ENCODE measurements around the gene PDE4B.
"Not testable (repeated sequence)": the region's sequence is repeated elsewhere in the genome, so short reads cannot be mapped to it uniquely, and the experiment has no call there.

The PDE4B gene

DNA sequence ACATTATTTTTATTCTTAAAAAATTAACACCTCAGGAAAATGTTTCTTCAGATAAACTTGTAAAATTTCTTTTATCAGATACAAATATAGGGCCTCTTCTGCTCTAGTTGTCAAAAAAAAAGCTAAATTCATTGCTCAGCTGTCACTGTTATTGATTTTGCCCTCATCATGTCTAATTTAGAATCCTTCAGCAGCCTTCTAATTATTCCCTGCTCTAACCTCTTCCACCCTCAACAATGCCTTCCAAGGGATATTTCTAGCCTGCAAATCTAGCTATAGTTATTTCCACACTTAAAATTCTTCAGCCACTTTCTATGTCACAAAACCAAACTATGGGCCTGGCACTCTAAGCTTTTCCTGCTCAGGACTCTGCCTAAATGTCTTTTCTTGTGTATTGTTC is 25.2 kb downstream of the PDE4B start:
- DNase-seq = no peak

DNA sequence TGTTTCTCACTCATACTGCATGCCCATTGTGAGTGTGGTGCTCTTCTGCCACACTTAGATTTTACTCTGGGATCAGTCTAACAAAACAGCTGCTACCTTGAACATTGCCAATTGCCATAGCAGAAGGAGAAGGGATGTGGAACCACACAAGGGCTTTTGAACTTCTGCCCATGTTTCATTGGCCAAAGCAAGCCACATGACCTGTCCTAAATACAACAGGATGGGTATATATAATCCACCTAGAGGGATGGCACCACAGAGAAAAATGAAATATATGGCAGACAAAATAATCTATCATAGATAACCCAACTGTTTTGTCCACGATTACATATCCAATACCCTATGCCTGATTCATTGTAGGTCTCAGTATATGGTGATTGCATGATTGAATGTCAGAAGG is 26.3 kb downstream of the PDE4B start:
- no peak for DNase-seq

DNA sequence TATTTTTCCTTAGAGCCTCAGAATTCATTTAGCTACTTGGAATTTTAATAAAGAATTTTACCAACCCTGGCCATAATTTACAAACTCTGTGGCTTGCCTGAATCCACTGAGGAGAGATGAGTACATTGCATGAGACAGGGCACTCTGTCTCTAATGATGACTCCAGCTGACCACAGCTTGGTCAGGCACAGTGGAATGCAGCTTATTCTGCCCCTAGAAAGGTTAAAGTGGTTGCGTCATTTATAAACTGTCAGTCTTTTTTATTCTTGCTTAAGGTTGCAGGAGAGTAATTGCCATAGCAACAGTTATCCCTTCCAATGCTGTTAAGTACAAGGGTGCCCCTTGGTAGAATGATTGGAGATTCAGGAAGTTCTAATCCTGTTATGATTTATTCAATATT is 28.3 kb downstream of the PDE4B start:
- DNase-seq = no peak

DNA sequence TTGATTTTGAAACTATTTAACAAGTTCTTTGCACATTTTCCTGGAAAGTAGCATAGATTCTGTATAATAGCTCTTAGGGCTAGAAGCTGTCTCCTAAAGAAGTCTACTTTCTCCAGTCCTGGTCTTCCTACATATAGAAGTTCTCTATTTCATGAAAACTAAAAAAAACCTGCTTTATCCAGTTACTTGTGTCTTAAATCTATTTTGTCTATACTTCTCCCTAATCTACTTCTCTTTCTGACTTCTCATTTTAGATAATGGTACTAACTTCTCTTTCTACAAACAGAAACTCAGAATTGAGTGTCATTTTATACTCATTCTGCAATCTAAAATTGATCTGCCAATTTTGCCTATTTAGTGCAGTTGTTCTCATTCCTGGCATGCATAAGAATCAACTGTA is 28.7 kb downstream of the PDE4B start:
- DNase-seq = no peak

DNA sequence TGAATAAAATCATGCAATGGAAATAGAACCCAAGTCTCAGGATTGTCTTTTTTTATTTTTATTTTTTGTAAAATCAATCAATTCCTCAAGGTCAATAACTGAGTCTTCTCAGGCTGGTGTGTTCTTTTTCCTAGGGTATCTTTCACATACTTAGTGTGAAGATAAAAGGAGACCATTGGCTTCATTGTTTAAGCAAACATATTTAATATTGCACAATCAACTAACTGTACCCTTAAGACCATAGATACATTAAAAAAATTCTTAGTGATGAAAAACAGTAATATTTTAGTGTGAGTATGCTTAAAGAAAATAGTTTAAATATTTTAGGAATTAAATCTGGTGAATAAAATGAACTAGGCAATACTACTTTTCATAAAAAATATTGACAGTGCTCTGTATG is 31.4 kb downstream of the PDE4B start:
- DNase-seq = no peak

DNA sequence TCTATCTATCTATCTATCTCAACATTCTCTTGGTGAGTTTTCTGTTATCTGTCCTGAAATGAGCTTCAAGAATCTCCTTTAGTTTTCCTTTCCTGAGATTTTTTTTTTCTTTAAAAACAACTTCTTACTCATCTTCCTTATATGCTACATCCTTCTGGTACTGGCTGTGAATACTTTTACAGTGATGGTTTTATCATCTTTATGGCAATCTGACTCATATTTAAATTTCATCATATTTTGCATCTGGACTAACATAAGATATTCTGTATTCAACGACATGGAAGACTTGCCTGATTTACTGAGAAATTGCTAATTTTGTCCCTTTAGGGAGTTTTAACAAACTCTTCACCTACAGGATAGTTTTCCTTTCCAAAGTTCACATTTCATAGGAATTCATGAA is 33.0 kb downstream of the PDE4B start:
- no peak for DNase-seq

DNA sequence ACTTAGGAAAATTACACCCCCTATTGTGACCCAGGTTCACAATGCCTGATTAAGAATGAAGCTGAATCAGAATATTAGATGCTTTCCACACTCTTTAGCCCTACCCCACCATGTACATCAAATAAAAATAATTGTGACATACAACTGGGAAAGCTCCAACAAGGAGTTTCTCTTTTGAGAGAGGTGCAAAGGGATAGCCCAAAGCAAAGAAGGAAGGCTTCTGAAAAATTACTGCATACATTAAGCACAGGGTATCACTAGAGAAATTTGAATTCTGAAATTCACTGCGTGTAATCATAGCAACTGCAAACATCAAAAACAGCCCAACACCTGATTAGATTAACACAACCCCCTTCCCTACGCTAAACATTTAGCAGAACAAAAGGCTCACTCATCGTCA is 34.1 kb downstream of the PDE4B start:
- DNase-seq = no peak

DNA sequence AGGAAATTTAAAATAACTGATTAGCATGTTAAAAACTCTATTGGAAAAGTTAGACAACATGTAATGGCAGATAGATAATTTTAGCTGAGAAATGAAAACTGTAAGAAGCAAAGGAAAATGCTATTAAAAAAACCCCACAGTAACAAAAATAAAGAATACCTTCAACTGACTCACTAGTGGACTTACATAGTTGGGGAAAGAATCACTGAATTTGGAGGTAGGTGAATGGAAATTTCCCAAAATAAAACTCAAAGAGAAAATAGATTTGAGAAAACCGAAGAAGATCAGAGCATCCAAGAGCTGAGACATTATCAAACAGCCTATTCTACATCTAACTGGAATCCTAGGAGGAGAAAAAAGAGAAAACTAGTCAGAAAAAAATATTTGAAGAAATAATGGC is 34.7 kb downstream of the PDE4B start:
- no peak for DNase-seq

DNA sequence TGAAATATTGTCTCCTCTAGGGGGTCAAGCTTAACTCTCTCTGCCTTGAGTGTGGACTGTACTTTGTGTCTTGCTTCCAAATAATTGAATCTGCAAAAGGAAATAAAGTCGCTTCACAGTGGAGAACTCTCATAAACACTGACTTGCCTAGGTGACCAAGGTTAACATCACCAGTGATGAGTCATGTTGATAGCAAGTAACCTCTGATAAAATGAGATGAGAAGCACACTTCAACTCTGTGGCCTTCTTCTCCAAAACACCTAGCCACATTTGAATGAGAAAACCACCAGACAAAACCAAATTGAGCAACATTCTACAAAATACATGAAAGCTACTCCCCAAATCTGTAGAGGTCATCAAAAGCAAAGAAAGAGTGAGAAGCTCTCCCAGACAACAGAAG is 37.6 kb downstream of the PDE4B start:
- no peak for DNase-seq

DNA sequence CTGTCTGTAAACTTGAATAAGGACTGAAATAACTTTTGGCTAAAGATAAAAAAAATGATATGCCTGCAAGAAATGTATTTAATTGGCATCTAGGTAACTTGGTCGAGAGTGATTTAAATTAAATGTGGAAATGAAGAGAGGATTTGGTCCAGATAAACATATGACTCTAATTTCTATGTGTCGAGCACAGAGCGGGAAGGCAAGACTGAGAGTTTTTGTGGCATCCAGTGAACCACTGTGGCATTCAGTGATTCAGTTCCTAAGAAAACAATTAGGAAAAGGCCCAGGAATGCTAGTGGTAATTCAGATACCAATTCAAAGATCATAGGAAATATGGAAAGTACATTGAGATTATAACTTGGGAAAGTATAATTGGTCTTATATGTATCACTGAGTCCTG is 39.6 kb downstream of the PDE4B start:
- no peak for DNase-seq

DNA sequence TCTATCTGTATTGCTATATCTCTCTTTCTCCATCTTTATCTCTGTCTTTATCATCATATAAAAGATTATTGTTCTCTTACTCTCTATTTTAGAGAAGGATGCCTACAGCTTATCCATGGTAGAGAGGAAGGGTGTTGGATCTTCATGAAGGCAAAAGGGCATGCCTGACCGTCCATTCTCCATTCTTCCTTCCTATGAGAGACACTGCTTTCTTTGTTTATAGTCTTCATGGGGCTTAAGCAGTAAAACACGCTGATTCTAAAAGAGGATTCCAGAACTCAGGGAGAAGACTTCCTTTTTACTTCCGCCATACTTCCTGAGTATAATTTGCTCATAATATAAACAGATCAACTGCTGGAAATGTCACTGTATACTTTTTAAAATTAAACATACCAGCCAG is 44.0 kb downstream of the PDE4B start:
- no peak for DNase-seq

DNA sequence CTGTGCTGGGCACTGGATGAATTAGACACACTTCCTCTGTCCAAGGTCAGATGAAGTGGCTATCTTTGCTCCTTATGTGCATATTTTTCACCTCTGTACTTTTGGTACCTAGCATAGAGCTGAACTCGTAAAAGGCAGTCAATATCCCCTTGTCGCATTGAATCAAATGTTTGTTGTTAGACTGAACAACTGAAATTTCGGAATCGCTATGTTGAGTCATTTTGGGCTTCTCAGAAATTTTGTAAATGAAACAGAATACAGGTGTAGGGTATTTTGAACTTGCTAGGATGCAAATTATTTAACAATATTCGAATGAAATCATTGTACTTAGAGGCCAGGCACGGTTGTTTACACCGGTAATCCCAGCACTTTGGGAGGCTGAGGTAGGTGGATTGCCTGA is 48.0 kb downstream of the PDE4B start:
- DNase-seq = no peak

DNA sequence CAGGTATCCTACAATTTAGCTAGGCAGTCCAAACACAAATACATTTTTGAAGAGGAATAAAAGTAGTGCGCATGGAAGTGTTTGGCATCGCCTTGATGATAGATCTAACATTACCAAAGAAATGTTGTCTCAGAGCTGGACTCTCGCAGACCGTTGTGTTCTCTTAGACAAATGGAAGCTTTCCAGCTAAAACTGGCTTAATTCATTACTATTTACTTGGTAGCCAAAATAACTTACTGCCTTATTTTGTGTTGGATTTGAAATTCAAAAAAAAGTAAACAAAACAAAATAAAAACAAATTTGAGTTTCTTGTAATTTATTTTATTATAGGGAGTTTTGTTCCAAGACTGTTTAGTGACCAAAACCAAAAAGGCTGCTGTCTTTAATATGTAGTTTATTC is 51.6 kb downstream of the PDE4B start:
- no peak for DNase-seq

DNA sequence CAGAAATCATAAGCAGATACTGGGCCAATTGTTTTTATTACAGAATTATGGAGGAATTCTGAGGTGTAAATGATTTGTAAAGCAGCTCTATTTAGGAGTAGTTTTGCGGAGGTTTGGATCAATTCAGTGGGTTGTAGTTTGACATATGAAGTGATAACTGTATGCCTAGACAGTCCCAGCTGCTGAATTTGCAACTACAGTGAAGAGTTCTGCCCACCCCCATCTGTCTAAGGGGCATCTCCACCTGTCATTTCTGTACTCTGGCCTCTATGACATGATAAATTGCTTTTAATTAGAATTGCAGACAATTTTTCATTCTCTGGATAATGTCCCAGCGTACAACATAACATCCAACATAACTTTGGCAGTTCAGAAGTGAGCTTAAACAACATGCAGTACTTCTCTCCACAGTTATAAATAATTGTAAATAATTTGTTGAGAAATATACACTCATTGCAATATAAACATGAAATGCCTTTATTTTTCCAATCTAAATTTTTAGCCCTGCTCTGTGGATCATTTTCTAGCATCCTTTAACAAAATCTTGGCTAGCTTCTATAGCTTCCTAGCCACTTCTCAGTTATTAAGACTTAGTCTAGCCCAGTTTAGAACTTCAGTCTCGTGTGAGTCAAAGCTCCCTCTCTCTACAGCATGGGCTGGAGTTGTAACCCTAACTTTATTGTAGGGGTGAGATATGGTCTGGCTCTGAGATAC is 52.3 kb downstream of the PDE4B start:
- no peak for DNase-seq

DNA sequence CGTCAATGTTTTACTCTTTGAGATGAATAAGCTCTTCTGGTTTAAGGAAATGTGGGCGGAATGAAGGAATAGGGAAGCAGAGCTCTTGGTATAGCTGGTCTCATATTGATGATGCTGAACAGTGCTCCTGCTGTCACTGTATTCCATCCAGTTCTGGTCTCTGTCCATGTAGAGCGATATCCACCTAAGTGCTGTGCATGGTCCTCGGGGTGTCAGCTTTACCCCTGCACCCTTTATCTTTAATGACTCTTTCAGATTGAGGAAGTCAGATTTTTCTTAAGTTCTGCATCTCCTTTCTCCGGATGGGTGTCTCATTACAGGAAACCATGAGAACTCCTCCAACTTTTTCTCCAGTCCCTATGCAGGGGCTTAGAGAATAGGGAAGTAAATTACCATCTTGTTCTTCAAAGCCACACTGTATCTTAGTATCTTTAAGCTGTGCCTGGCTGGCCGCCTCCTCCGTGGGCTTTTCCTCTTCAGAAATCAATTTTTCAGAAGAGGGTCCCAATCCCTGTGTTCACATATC is 52.9 kb downstream of the PDE4B start:
- DNase-seq = no peak

DNA sequence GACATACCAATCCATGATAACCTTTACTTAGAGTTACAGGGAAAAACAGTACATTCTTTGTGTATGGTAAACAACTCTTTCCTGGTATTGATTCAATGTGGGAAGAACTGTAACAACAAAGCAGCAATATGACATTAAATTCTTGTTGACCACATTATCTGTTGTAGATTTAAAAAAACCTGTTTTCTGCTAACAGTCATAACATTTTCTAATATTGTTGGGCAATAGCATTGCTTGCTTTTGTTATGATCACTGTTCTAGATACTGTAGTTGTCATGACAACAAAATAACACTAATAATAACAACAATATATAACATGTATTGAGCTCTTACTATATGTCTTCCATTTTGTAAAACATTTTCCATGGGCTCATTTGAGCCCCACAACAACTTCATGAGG is 54.2 kb downstream of the PDE4B start:
- DNase-seq = no peak

DNA sequence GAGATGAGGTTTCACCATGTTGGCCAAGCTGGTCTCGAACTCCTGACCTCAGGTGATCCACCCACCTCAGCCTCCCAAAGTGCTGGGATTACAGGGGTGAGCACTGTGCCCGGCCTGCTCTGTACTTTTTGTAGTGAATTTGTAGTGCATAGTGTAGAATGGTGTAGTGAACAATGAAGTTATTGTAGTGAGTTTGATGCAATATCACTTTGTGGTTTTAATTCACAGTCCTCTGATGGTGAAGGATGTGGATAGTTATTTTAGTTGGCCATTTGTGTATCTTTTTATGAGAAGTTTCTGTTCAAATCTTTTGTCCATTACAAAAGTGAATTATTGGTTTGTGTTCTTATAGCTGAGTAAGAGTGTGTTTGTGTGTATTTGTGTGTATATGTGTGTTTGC is 57.6 kb downstream of the PDE4B start:
- DNase-seq = no peak

DNA sequence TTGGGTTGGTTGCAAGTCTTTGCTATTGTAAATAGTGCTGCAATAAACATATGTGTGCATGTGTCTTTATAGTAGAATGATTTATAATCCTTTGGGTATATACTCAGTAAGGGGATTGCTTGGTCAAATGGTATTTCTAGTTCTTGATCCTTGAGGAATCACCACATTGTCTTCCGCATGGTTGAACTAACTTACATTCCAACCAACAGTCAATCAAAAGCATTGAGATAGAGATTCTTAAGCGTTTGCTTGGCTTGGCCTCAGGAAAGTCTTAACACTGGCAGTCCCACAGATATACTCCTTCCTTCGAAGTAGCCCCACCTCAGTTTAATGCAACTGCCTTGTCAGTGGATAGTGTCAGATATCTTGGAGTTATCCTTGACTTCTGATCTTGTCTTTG is 63.9 kb downstream of the PDE4B start:
- not testable (repeated sequence) for DNase-seq

DNA sequence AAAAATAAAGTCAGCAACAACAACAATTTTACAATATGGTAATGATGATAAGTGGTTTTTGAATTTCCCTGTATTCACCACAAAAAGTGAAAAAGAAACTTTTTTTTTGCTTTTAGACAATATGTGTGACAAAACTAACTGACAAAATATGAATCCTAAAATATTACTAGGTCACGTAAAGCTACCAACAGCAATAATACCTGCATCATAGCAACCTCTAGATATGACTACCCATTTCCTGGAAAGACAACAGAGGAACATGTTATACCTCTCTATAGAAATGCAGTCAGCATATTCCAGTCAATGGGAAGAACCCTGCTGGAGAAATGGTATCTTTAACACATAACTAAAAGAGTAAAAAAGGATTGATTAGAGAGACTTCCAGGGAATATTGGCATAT is 73.7 kb downstream of the PDE4B start:
- no peak for DNase-seq

DNA sequence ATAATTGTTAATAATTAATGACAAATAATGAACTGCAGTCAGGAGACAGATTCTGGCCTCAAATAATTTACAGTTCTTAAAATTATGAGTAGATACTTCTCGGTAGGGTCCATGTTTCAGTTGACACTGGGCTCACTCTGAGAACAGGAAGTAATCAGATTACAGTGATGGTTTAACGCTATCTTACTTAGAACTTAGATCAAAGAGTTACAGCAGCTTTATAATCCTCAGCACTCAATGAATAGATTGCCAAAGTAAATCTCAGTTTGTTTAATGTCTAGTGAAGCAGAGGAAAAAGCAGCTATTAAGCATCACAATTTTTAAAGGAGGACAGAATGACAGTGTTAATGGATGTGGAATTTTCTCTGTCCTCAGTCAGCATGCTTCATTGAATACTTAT is 79.6 kb downstream of the PDE4B start:
- DNase-seq = no peak

DNA sequence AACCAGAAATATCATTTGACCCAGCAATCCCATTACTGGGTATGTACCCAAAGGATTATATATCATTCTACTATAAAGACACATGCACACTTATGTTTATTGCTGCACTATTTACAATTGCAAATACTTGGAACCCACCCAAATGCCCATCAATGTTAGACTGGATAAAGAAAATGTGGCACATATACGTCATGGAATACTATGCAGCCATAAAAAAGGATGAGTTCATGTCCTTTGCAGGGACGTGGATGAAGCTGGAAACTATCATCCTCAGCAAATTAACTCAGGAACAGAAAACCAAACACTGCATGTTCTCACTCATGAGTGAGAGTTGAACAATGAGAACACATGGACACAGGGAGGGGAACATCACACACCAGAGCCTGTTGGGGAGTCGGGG is 85.6 kb downstream of the PDE4B start:
- not testable (repeated sequence) for DNase-seq

DNA sequence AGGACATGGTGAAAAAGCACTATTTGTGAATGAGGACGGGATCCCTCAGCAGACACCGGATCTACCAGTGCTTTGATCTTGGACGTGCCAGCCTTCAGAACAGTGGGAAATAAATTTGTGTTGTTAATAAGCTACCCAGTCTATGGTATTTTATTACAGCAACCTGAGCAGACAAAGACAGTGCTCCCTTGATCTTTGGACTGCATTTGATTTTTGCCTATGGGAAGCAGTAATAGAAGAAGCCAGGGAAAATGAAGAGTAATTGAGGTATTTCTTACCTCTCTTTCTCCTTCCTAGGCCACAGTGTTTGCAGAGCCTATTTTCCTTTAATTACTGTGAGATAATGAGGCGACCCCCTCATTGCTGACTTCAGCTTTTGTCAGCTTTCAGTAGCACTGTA is 87.9 kb downstream of the PDE4B start:
- no peak for DNase-seq

DNA sequence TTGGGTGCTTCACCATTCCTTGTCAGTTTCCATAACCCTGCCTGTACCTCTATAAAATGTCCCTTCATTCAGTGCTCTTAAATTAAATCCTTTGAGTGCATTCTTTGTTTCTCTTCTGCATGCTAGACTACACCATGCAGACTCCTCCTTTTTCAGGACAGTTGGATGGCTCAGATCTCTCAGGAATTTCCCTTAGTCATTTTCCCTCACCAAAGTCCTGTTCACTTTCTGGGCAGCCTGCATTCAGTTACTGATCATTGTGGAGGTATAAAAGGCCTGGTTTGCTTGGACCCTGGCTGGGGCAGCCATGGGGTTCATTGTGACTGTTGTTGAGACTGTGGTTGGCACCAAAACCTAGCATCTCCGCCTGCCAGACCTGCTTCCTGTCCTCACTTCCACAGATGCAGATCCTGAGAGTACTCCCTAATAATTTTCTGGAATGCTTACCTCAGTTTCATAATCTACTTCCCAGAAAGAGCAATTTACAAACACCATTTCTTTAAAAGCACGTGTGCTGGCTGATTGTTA is 88.4 kb downstream of the PDE4B start:
- DNase-seq = no peak

DNA sequence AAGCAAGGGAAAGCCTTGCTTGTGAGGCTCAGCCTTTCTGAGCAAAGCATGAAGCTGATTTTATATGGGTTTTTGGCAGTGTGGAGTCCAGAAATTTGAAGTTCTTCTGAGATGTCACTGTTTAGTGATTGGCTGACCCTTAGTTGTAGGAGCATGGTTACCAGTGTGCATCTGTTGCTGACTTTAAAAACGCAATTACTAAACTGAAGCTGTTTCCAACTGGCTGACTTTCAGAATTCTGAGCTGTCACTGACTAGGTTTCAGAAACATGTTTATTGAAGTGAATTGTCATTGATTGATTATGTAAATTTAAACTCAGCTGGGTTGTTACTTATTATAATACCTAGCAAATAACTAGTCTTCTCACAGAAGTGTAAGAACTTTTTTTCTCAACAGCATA is 89.4 kb downstream of the PDE4B start:
- no peak for DNase-seq

DNA sequence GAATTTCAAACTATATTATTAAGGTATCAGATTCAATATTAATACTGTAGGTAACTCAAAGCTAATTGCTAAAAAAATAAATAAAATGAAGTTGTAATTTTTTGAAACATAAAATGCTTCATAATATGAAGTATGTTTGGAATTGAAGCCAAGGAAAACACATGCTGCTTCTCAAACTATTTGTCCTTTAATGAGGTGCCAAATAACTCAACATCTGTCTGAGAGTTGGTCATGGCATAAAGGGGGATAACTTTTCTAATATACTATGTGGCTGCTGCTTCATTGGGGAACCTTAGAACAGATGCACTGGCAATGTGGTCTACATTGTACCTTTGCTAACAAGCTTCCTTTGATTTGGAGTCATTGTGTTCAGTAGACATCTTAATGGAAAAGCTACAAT is 96.7 kb downstream of the PDE4B start:
- no peak for DNase-seq

Measured in T-helper 9 cell (primary cell).